SK-N-SH treated with all-trans-retinoic acid at 6 μM for 48 hours (cell line): Measurements from ENCODE around the gene IFNGR1.

Source experiments
- ARNTL ChIP-seq: fragments of 450-650 bp; formaldehyde crosslinking; IDR thresholded peaks from 2 replicates; pipeline ENCODE4 v1.5.0; 2020; ENCODE audit warnings: low read depth, mild to moderate bottlenecking, moderate library complexity, borderline replicate concordance
- RARB ChIP-seq: fragments of 250-450 bp; sonication (Bioruptor Pico); IDR thresholded peaks from 2 replicates; pipeline ENCODE4 v1.8.0; 2021; ENCODE audit warnings: mild to moderate bottlenecking, moderate library complexity
- SNAI2 ChIP-seq: fragments of 250-450 bp; sonication (Bioruptor Pico); IDR thresholded peaks from 2 replicates; pipeline ENCODE4 v1.5.0; 2020; ENCODE audit warnings: mild to moderate bottlenecking, moderate library complexity
- TOX ChIP-seq: fragments of 250-450 bp; sonication (Bioruptor Pico); IDR thresholded peaks from 2 replicates; pipeline ENCODE4 v1.8.0; 2021; ENCODE audit warnings: mild to moderate bottlenecking, moderate library complexity, borderline replicate concordance
- ZFP3 ChIP-seq: fragments of 250-450 bp; sonication (Bioruptor Pico); IDR thresholded peaks from 2 replicates; pipeline ENCODE4 v1.5.0; 2020; ENCODE audit warnings: mild to moderate bottlenecking, moderate library complexity
- ZFP30 ChIP-seq: fragments of 450-650 bp; formaldehyde crosslinking; IDR thresholded peaks from 2 replicates; pipeline ENCODE4 v1.5.0; 2022; ENCODE audit warnings: mild to moderate bottlenecking, moderate library complexity
- ZNF70 ChIP-seq: fragments of 450-650 bp; formaldehyde crosslinking; IDR thresholded peaks from 2 replicates; pipeline ENCODE4 v1.5.0; 2020; ENCODE audit warnings: mild to moderate bottlenecking, moderate library complexity
- TF ChIP-seq, protein P1 (sequence below): fragments of 250-450 bp; sonication (Bioruptor Pico); IDR thresholded peaks from 2 replicates; pipeline ENCODE4 v1.8.0; 2020; ENCODE audit warnings: mild to moderate bottlenecking, moderate library complexity, borderline replicate concordance

DNA sequence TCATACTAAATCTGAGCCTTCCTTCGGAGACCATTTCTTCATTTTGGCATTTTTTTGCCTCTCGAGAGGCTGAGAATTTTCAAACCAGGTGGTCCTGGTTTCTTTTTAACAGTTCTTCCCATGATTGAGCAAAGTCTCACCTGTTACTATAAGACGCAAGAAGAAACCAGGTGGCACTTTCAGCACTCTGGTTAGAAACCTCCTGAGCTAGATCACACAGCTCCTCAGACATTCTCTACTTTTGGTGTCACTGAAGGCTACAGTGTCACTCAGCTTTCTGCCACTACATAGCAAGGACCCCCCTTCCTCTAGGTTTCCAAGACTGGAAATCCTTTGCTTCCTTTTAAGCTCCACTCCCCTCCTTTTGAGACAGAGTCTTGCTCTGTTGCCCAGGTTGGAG, 7.3 kb downstream of the IFNGR1 start:
- TF ChIP-seq ZNF70 (no peak), TOX (no peak), ZFP3 (no peak), ZFP30 (CRISPR knock-in tag) (no peak), SNAI2 (no peak), RARB (CRISPR knock-in tag) (no peak), ARNTL (CRISPR knock-in tag) (no peak)
- TF ChIP-seq, protein P1, sequence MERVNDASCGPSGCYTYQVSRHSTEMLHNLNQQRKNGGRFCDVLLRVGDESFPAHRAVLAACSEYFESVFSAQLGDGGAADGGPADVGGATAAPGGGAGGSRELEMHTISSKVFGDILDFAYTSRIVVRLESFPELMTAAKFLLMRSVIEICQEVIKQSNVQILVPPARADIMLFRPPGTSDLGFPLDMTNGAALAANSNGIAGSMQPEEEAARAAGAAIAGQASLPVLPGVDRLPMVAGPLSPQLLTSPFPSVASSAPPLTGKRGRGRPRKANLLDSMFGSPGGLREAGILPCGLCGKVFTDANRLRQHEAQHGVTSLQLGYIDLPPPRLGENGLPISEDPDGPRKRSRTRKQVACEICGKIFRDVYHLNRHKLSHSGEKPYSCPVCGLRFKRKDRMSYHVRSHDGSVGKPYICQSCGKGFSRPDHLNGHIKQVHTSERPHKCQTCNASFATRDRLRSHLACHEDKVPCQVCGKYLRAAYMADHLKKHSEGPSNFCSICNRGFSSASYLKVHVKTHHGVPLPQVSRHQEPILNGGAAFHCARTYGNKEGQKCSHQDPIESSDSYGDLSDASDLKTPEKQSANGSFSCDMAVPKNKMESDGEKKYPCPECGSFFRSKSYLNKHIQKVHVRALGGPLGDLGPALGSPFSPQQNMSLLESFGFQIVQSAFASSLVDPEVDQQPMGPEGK (CRISPR knock-in tag), result no peak
